Small intestine (tissue), 7 donors: Measurements from ENCODE around the gene TTC33. TPM values are rescaled to one million over a fixed set of nuclear protein-coding genes. Genes with fewer than 3 reads are reported as not detected.

Experiments used
- DNase-seq, 2 donors: peaks; one replicate each; pipeline versions ENCODE4 v3.0.0 to v3.0.0-alpha.2; 2013
- FAIRE-seq: peaks from 2 replicates; lab custom pipeline; 2012; peaks lifted over from hg19 to GRCh38; lab: Jason Lieb, UNC
- H3K27ac ChIP-seq, 3 donors: one replicate each; pipeline ENCODE4 v1.5.1; 2013; ENCODE audit warnings: low read length in 2 of 3, mild to moderate bottlenecking in 2 of 3, control low read depth in 1 of 3, inconsistent platforms in 1 of 3, low read depth in 1 of 3, moderate library complexity in 1 of 3
- H3K27me3 ChIP-seq, 3 donors: one replicate each; pipeline ENCODE4 v1.6.1; 2013; ENCODE audit warnings: low read length in 3 of 3, inconsistent platforms in 1 of 3; ENCODE audit not compliant: control insufficient read depth in 3 of 3, insufficient read depth in 3 of 3
- H3K36me3 ChIP-seq, 3 donors: one replicate each; pipeline ENCODE4 v1.6.1; 2013; ENCODE audit warnings: low read length in 3 of 3, inconsistent platforms in 1 of 3, low read depth in 1 of 3, mild to moderate bottlenecking in 1 of 3, moderate library complexity in 1 of 3; ENCODE audit not compliant: control insufficient read depth in 3 of 3, insufficient read depth in 2 of 3
- H3K4me1 ChIP-seq, 3 donors: one replicate each; pipeline ENCODE4 v1.6.1; 2013; ENCODE audit warnings: low read length in 2 of 3, inconsistent platforms in 1 of 3, low read depth in 1 of 3, mild to moderate bottlenecking in 1 of 3, moderate library complexity in 1 of 3; ENCODE audit not compliant: control insufficient read depth in 3 of 3, insufficient read depth in 2 of 3
- H3K4me3 ChIP-seq, 3 donors: one replicate each; pipeline ENCODE4 v1.5.1; 2013; ENCODE audit warnings: low read length in 3 of 3, control low read depth in 1 of 3, inconsistent platforms in 1 of 3, low read depth in 1 of 3, mild to moderate bottlenecking in 1 of 3, moderate library complexity in 1 of 3
- H3K9me3 ChIP-seq, 2 donors: one replicate each; pipeline ENCODE4 v1.6.1; 2013; ENCODE audit warnings: low read depth in 1 of 2, low read length in 1 of 2; ENCODE audit not compliant: control insufficient read depth in 2 of 2, insufficient read depth in 1 of 2
- WGBS, 3 donors: extraction: QIAGEN DNeasy Blood & Tissue Kit; methylation state at CpG; one replicate each; pipeline ENCODE4 v1.1.7; 2013; 5-methylcytosine and 5-hydroxymethylcytosine counted together
- polyA plus RNA-seq, 4 donors: library from polyadenylated mRNA; stranded (reverse) in 3 of 4; unstranded in 1 of 4; fragments of 200-250 nt in 3 of 4; fragments of 120-200 nt in 1 of 4; gene quantifications; one replicate each; pipeline versions ENCODE4 v1.2.1 to v1.2.3, GENCODE V29; 2013
- donor health status: healthy with polysubstance abuse.
- donor health status: control.
- donor health status: control.
- donor health status: Bipolar disorder and iron deficiency.
- donor health status: healthy.

The TTC33 gene
- polyA plus RNA-seq, 4 donors, result 8.0 to 18.1 (median 8.9) TPM

GRCh38 chr5:40502736-40503135 is 253.0 kb downstream of the TTC33 start:
- no peak for FAIRE-seq
- WGBS, 3 donors, result 72 to 85% (median 78%) methylated on average over 3 of the region's 3 CpGs
- no peak overlapping the region for H3K27ac ChIP-seq
- peaks cover 5 to 23% (median 9%) of the 10 kb centered on the region in 3 donors for H3K4me1 ChIP-seq
- no peaks in the 10 kb centered on the region for H3K9me3 ChIP-seq
- H3K36me3 ChIP-seq, result no peaks in the 10 kb centered on the region
- DNase-seq, result no peak
- no peak overlapping the region for H3K4me3 ChIP-seq
- no peaks in the 10 kb centered on the region for H3K27me3 ChIP-seq

- no peak overlapping the region for H3K4me3 ChIP-seq
- H3K27ac ChIP-seq, result peak overlapping the region in 2 of 3 donors; percentile 11 to 14
- H3K4me1 ChIP-seq, result peaks cover 5 to 23% (median 9%) of the 10 kb centered on the region in 3 donors
- WGBS, 3 donors, result 27 to 61% (median 37%) methylated on average over 4 of the region's 4 CpGs
- H3K36me3 ChIP-seq, result no peaks in the 10 kb centered on the region
- no peaks in the 10 kb centered on the region for H3K9me3 ChIP-seq
- no peaks in the 10 kb centered on the region for H3K27me3 ChIP-seq
- FAIRE-seq, result no peak
- DNase-seq, result peak; percentile 61 to 67
These were observed 253.9 kb downstream of the TTC33 start for GRCh38 chr5:40501711-40502444.

- Histone ChIP-seq H3K4me3 (no peak overlapping the region), H3K27me3 (no peaks in the 10 kb centered on the region), H3K36me3 (no peaks in the 10 kb centered on the region), H3K9me3 (no peaks in the 10 kb centered on the region), H3K4me1 (peaks cover 9 to 26% (median 10%) of the 10 kb centered on the region in 3 donors), H3K27ac (peak overlapping the region in 1 of 3 donors; percentile 0)
- WGBS, 3 donors, result 34 to 66% (median 40%) methylated on average over 3 of the region's 3 CpGs
- FAIRE-seq (no peak), DNase-seq (peak; percentile 45 to 70)
These were observed 256.1 kb downstream of the TTC33 start for GRCh38 chr5:40499518-40500273.

DNA sequence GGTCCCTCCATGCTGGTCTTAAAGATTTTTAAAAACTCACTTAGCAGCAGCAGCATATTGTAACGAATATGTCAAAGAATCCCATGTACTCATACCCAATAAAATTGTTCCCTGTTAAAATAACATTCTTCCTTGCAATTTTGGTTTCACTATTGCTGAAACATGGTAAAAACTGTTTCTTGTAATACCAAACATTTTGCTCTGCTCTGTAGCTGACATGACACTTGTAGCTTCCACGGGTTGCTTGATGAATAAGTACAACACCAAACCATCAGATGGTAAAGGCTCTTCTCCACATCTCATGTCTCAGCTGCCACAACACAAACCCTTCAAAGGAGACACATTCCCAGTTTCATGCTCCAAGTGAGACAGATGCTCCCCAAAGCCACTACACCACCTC is 256.8 kb downstream of the TTC33 start:
- DNase-seq, result no peak
- Histone ChIP-seq H3K36me3 (no peaks in the 10 kb centered on the region), H3K9me3 (no peaks in the 10 kb centered on the region), H3K4me3 (no peak overlapping the region), H3K27me3 (no peaks in the 10 kb centered on the region), H3K27ac (no peak overlapping the region), H3K4me1 (peaks cover 9 to 26% (median 10%) of the 10 kb centered on the region in 3 donors)
- 68 to 89% (median 86%) methylated on average over 2 of the region's 2 CpGs for WGBS, 3 donors
- no peak for FAIRE-seq

GRCh38 chr5:40497573-40497972 is 258.2 kb downstream of the TTC33 start:
- H3K4me3 ChIP-seq, result no peak overlapping the region
- no peaks in the 10 kb centered on the region for H3K27me3 ChIP-seq
- peaks cover 9 to 26% (median 10%) of the 10 kb centered on the region in 3 donors for H3K4me1 ChIP-seq
- FAIRE-seq, result no peak
- 79 to 92% (median 81%) methylated on average over 1 of the region's 1 CpG for WGBS, 3 donors
- H3K27ac ChIP-seq, result no peak overlapping the region
- H3K9me3 ChIP-seq, result no peaks in the 10 kb centered on the region
- H3K36me3 ChIP-seq, result no peaks in the 10 kb centered on the region
- peak in 1 of 2 donors; percentile 12 for DNase-seq

DNA sequence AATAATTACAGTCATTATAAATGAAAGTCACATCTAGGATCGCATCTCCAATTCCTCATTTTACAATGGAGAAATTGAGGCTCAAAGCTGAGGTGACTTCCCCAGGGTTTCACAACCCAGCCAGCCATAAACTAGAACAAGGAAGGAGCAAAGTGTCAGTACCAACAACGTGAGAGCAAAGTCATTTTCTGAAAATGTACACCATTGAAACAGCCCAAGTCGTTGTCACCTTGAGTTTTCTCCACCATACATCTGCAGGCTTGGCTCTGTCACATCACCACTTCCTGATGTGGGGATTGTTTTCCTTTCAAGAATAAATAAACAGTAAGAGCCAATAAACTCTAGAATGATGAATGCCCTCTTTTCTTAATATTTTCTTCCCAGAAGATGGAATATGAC is 260.5 kb downstream of the TTC33 start:
- Histone ChIP-seq H3K36me3 (no peaks in the 10 kb centered on the region), H3K4me1 (peaks cover 7 to 14% (median 7%) of the 10 kb centered on the region in 3 donors), H3K9me3 (no peaks in the 10 kb centered on the region), H3K27ac (peak overlapping the region in 1 of 3 donors; percentile 54), H3K27me3 (no peaks in the 10 kb centered on the region), H3K4me3 (no peak overlapping the region)
- DNase-seq, result peak; percentile 48 to 57
- FAIRE-seq, result no peak
- whole genome bisulfite sequencing, 3 donors, result 11 to 44% (median 36%) methylated on average over 3 of the region's 3 CpGs

- Histone ChIP-seq H3K4me1 (peaks cover 4 to 9% (median 4%) of the 10 kb centered on the region in 3 donors), H3K4me3 (no peak overlapping the region), H3K27ac (peak overlapping the region in 1 of 3 donors; percentile 54), H3K27me3 (no peaks in the 10 kb centered on the region), H3K9me3 (no peaks in the 10 kb centered on the region), H3K36me3 (no peaks in the 10 kb centered on the region)
- WGBS, 3 donors, result 89 to 95% (median 90%) methylated on average over 3 to 4 of the region's 4 CpGs
- DNase-seq (peak in 1 of 2 donors; percentile 40), FAIRE-seq (no peak)
These were observed 261.0 kb downstream of the TTC33 start for GRCh38 chr5:40494631-40495236.

- no peak overlapping the region for H3K27ac ChIP-seq
- no peak overlapping the region for H3K4me3 ChIP-seq
- H3K27me3 ChIP-seq, result no peaks in the 10 kb centered on the region
- no peak for FAIRE-seq
- no peaks in the 10 kb centered on the region for H3K9me3 ChIP-seq
- H3K4me1 ChIP-seq, result peaks cover 3 to 16% (median 4%) of the 10 kb centered on the region in 3 donors
- WGBS, 3 donors, result 90 to 100% (median 91%) methylated on average over 1 of the region's 1 CpG
- no peaks in the 10 kb centered on the region for H3K36me3 ChIP-seq
- DNase-seq, result no peak
These were observed 263.7 kb downstream of the TTC33 start for GRCh38 chr5:40492056-40492455.
